Measurements from ENCODE around the gene DNAH11.
A peak's percentile ranks its signal among the peaks of the same experiment; 100 is the strongest.

The DNAH11 gene

GRCh38 chr7:21550076-21550475 is 7.2 kb downstream of the DNAH11 start:
- no peak for DNase-seq

GRCh38 chr7:21550821-21551531 is 8.1 kb downstream of the DNAH11 start:
- no peak for DNase-seq

- no peak for DNase-seq
These were observed 19.5 kb downstream of the DNAH11 start for GRCh38 chr7:21562385-21562784.

DNA sequence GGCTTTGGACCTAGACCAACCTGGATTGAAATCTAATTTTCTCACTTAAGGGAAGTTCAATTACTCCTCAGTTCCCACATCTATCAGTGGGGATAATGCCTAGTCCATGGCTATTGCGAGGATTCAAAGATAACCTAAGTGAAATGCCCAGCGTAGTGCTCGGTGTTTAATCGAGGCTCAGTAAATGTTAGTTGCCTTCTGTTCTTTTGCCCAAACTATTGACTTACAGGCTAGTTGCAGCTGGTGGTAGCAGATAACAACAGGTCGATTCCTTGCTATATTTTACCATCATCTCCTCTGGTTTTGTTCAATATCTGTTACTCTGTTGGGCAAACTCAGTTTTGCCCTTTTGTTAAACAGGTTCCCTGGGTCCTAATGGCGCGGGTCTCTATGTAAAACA is 22.8 kb downstream of the DNAH11 start:
- no peak for DNase-seq

DNA sequence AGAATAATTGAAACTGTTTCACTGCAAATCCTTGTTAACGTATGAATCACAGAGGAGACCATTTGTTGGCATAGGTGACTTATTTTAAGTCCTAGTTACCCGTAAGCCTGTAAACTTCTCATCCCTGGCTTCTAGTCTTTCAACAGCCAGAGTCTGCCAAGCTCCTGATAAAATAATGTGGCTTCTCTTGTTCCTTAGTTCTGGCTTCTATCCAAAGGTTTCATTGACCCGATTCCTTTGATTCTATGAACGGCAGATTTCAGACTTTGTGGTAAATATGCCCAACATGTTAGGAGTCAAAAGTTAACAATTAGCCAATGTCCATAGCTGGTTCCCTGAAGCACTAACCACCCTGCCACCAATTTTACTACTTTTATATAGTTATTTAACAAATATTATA is 23.3 kb downstream of the DNAH11 start:
- peak; percentile 7 for DNase-seq

DNA sequence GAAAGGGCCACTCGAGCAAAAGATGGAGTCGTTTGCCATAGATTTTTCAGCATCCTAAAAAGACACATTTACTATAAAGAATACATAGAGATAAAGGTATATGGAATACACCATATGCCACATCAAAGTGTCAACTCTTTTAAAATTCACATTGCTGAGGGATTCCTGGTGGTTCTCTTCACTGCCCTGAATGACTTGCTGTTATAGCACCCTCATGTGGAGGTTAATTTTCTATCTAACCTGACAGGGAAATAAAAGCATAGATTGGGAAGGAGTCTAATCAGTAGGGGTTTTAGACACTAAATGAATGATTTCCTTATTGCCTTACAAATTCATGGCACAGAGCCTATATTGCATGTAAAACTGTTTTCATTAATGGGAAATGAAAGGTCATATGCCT is 25.9 kb downstream of the DNAH11 start:
- DNase-seq = no peak

DNA sequence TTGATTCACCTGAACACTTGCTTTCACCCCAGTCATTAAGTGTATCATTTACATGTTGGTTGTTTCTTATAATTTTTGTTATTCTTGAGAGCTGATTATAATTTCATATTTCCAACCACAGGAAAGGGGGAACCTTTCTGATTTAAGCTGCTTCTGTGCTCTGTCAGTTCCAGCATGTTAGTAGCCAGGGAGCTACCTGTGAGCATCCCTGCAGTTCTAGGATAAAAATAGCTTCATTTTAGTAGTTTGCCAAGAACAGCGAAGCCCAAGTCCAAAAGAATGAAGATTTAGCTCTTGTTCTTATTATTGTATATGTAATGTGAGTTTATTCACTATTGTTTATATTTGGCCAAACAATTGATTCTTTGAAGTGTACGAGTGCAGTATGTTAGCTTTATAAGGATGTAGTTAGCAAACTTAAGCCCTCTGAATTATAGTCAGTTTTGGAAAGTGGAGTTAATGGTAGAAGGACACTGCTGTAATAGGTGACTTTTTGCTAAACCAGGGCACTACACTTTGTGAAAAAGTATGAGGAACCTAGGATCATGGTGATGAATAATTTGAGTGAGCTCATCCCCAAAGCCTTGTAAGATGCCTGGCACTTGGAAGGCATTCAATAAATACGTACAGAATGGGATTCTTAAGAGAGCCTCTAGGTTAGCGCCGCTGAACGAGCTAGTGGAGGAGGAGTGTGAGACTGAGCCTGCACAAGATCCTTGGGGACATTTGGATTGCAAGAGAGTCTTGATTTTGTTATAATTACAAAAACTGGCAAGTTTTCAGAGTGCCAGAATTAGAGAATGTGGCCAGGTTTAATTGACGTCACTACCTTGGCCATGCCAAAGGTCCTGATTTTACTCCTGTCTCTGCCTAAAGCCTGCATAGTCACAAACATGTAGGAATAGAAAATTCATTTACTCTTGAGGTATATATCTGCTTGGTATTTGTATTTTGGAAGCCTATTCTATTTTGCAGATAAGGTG is 29.8 kb downstream of the DNAH11 start:
- DNase-seq = no peak

GRCh38 chr7:21579341-21580072 is 36.7 kb downstream of the DNAH11 start:
- no peak for DNase-seq

GRCh38 chr7:21580073-21580521 is 37.3 kb downstream of the DNAH11 start:
- no peak for DNase-seq

- no peak for DNase-seq
These were observed 42.4 kb downstream of the DNAH11 start for GRCh38 chr7:21585070-21585724.

DNA sequence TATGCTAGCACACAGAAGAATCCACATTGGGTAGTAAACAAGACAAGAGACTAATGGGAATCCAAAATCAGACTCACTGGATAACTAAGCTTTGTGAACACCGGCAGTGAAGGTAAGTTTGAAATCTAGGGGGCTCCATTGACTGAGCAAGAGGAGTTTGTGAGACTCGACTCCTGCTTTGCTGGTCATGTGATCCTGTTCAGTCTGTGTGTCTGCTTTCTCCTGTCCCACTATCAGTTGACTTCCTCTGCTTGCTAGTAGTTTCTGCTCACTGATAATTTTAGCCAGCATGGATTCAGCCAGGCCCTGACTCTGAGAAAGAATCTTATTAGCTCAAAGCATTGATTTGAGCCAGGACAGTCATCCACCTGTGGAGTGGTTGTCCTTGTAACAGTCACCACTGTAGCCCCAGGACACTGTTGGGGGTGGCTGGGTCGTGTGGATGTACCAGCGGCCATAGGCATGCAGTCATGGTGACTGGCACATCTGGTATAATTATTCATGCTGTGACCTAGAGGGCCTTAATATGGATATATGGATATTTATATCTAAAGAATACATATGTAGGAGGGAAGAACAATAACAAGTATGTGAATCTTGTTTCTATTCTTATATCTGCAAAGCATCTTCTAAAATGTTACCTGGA is 44.4 kb downstream of the DNAH11 start:
- no peak for DNase-seq

DNA sequence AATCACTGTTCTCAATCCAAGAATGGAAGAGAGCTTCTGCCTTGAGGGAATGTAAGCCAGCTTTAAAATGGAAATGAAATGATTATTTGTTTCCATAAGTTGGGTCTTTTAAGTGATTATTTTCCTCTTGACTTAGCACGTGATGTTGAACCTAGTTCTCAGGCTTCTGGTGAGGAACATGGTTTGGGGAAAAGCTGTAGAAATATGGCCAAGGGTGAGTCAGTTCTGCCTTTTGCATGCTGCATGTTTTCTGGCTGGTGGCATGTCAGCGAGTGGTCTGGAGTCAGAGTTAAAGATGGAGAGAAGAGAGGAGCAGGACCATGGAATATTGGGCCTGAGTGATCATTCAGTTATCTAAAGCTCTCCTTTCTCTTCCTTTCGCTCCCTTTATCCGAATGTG is 54.0 kb downstream of the DNAH11 start:
- no peak for DNase-seq

- no peak for DNase-seq
These were observed 60.6 kb downstream of the DNAH11 start for GRCh38 chr7:21603462-21603861.

GRCh38 chr7:21603972-21604749 is 61.3 kb downstream of the DNAH11 start:
- DNase-seq = no peak

DNA sequence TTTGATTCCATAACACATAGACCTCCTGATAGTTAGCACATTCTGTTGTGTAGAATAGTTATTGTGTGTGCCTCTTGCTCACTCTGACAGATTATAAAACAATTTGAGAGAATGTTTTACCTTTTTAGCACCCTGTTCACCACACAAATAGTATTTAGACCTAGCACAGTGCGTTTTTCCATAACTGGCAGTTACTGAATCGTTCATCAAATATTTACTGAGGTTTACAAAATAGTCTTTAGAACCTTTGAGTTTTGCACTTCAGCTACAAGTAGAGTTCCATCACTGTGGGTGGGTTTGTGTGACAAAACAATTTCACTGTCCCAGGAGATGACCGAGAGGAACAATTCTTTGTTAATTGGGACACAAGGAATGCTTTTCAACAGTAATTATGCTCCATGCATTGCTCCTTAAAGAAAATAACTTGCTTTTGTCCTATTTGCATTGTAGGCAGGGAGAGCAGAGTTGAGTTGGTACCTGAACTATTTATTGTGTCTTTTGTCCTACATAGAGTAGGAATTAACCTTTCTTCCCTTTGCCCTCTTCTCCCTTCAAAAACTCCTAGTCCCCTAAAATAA is 62.3 kb downstream of the DNAH11 start:
- no peak for DNase-seq

- no peak for DNase-seq
These were observed 65.6 kb downstream of the DNAH11 start for GRCh38 chr7:21608465-21608864.

- no peak for DNase-seq
These were observed 68.3 kb downstream of the DNAH11 start for GRCh38 chr7:21611129-21611528.

DNA sequence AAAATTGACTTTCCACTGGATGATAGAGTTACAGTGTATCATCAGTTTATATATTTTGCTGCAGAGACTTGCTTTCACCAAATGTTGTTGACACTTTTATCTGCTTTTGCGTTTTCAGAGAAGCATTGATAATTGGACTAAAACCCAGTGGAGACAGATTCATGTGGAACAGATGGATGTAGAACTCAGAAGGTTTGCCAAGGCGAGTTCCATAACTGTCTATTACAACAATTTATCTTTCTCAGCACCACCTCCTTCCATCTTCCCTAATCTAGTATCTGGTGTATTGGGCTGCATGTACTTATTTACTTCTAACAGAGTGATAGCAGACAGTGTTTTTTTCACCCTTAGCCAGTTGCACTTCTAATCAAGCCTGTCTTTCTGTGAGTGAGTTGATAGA is 73.3 kb downstream of the DNAH11 start:
- no peak for DNase-seq

DNA sequence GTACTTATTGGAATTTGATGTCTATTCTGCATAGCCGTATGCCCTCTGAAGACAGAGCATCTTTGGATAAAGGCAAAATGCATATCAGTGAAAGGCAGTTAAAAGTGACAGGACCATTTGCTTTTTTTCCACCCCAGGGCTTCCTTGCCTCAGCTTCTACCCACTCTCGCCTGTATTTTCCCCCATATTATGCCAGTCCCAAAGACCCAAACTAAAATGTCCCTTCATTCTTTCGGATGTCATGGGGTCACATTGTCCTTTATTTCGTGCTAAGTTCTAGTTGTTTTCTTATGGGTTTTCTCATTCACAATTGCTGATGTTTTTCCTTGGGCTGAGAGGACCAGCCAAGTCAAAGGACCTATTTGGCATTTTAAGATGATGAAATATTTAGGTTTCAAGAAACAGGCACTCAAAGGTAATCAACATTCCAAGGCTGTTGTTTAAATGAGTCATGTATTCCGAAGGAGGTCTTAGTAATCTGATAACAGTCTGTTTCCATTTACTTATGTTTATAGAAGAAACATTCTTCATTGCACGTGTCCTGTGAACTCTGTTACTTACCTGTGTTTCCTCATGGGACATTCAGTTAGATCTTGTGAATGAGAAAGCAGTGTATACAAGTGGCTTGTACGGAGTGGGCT is 74.1 kb downstream of the DNAH11 start:
- no peak for DNase-seq

GRCh38 chr7:21617513-21617912 is 74.7 kb downstream of the DNAH11 start:
- DNase-seq = no peak

Data from NCI-H2171 treated with DMSO at 0.1 percent for 48 hours (cell line).